ENCODE results near the gene PRR13.

DNA sequence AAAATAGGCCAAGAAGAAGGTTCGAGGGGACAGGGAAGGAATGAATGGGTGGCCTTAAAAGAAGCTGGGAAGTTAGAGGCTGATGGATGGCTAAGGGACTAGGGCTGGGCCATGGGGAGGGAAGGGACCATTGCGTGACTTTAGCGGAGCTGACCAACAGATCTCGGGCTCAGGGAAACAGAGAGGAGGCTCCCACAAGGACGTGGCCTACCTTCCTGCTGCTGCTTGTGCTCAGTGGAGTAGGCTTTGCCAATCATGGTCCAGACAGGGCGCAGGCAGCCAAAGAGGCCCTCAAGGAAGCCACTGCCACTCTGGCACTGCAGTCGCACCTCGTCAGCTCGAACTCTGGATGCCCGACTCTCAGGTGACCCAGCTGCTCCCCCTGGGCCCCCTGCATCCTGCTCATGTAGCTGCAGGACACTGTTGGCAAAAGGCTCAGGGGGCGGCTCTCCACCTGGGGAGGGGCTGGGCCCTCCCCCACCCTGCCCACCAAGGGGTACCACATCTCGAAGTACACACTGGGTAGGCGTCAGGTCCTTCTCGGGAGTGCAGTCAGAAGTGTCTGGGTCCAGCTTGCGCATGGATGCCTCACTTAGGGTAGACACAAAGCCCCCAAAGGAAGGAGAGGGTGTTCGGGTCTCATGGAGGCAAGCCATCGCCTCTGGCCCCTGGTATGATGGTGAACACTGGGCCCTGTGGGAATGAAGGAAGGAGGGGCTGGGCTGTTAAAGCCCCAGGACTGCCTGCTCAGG, 45.4 kb downstream of the PRR13 start:
- TF ChIP-seq, protein P1, sequence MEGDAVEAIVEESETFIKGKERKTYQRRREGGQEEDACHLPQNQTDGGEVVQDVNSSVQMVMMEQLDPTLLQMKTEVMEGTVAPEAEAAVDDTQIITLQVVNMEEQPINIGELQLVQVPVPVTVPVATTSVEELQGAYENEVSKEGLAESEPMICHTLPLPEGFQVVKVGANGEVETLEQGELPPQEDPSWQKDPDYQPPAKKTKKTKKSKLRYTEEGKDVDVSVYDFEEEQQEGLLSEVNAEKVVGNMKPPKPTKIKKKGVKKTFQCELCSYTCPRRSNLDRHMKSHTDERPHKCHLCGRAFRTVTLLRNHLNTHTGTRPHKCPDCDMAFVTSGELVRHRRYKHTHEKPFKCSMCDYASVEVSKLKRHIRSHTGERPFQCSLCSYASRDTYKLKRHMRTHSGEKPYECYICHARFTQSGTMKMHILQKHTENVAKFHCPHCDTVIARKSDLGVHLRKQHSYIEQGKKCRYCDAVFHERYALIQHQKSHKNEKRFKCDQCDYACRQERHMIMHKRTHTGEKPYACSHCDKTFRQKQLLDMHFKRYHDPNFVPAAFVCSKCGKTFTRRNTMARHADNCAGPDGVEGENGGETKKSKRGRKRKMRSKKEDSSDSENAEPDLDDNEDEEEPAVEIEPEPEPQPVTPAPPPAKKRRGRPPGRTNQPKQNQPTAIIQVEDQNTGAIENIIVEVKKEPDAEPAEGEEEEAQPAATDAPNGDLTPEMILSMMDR (IDR thresholded peaks at IDR 0.05; ENCODE audit: poor library complexity, severe bottlenecking): no peak
- TF ChIP-seq RAD21 (conservative IDR thresholded peaks at IDR 0.05) (no peak), POLR2AphosphoS5 (IDR thresholded peaks at IDR 0.05) (no peak), TAF1 (IDR thresholded peaks at IDR 0.05; ENCODE audit: low read depth) (no peak), EP300 (conservative IDR thresholded peaks at IDR 0.05; ENCODE audit: poor library complexity, severe bottlenecking) (no peak), SMC3 (conservative IDR thresholded peaks at IDR 0.05; ENCODE audit: poor library complexity) (no peak)

Data from neural cell (in vitro differentiated cells).